HG03575 (cell line): ENCODE results near the gene LAMTOR1.

Source experiments
- ATAC-seq: cut with Tn5 transposase; IDR thresholded peaks from one replicate; pipeline ENCODE4 v1.9.1; 2021; ENCODE audit not compliant: unreplicated experiment, insufficient number of reproducible peaks, low FRiP score; ENCODE audit errors: extremely low read depth

LAMTOR1 gene

DNA sequence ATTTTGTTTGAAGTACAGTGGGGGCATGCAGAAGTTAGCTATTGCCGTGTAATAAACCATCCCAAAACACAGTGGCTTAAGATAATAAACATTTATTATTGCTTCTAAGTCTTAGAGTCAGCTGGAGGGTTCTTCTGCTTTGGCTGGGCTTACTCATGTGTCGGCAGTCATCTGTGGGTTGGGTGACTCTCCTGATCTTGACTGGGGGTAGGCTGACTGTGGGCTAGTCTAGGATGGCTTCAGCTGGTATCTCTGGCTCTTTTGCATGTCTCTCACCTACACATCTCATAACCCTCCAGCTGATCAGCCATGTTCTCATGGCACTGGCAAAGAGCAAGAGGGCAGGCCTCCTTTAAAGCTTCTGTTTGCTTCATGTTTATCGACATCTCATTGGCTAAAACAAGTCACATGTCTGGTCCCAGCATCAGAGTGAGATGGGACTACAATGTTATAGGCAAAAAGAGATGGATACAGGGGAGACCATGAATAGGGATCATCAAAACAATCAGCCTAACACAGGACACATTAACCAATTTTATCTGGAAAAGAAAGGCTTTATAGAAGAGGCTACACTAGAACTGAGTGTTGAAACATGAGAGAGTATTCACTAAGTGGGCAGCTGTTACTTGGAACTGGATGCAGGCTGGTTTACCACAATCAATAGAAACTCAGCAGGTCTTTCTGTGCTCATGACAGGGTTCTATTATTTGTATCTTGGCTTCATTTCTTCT is 17.3 kb downstream of the LAMTOR1 start:
- no peak for ATAC-seq

DNA sequence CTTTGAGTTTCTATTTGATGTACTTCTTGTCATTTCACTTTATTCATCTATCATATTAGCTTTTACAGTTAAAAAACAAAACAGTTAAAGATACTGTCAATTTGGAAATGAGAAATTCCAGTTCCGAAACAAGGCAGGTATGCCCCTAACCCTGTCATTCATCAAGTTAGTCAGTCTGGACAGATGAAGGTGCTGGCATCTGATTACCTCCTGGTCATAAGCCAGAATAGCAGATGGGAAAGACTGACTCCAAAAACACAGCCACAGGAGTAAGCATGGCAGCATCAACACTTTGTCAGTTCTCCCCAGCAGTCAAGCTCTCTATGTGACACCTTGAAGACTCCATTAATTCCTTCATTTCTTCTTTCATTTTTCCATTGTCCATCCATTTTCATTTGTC is 18.1 kb downstream of the LAMTOR1 start:
- ATAC-seq, result no peak

GRCh38 chr11:72084076-72084475 is 19.0 kb downstream of the LAMTOR1 start:
- no peak for ATAC-seq

DNA sequence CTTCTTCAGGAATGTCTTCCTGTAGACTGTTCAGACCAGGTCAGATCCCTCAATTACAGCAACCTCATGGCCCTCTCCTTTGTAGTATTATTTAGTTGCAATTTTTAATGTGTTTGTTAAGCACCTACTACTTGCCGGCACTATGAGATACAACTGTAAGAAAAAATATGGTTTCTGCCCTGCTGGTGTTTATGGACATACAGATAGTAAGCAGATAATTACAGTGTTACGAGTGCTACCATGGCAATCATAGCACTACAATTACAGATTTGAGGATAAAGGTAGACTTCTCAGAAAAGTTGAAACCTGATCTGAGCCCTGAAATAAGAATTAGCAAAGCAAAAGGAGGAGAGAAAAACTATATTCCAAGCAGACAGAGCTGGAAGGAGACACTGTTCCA is 19.7 kb downstream of the LAMTOR1 start:
- no peak for ATAC-seq

- no peak for ATAC-seq
Measured at GRCh38 chr11:72081821-72082453, 21.2 kb downstream of the LAMTOR1 start.

DNA sequence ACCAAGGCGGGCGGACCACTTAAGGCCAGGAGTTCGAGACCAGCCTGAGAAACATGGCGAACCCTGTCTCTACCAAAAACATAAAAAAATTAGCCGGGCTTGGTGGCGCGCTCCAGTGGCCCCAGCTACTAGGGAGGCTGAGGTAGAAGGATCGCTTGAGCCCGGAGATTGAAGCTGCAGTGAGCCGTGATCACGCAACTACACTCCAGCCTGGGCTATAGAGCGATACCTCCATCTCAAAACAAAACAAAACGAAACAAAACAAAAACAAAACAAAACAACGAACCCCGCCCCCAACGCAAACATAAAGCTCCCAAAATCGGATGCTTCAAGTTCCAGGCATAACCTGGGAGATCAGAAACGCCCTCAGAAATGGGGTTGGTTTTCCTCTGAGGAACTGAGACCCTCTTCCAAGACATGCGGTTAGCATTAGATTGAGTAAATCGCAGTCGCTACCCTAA is 21.9 kb downstream of the LAMTOR1 start:
- ATAC-seq, result no peak

GRCh38 chr11:72080326-72081183 is 22.5 kb downstream of the LAMTOR1 start, which contains the start of the genes LRRC51 and NUMA1:
Gene LRRC51, plus strand, starts transcription at chr11:72080850. Its CDS starts 8,234 bp downstream, at chr11:72089084.
Gene NUMA1, minus strand, starts transcription at chr11:72080542. Its CDS starts 44,599 bp downstream, at chr11:72035943.
- peak; percentile 81 for ATAC-seq

- ATAC-seq, result no peak
Measured at GRCh38 chr11:72079819-72080325, 23.2 kb downstream of the LAMTOR1 start.

DNA sequence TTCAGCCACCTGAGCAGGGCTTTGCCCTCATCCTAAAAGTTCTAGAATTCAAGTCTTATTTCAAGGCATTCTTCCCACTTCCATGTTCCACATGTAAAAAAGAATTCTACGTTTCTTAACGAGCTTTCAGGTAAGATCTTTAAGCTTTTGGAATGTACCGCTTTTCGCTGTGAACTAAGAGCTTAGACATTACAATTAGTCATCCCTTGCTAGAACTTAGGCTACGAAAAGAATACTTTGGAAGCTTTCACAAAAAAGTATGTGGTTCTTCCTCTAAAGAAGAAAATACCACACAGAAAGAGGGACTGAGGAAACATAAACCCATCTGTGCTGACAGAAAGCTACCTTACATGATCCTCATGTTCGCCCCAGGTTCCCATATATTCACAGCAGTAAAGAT is 24.6 kb downstream of the LAMTOR1 start:
- no peak for ATAC-seq

GRCh38 chr11:72075756-72076155 is 27.3 kb downstream of the LAMTOR1 start:
- ATAC-seq, result no peak

GRCh38 chr11:72075109-72075508 is 28.0 kb downstream of the LAMTOR1 start:
- no peak for ATAC-seq

DNA sequence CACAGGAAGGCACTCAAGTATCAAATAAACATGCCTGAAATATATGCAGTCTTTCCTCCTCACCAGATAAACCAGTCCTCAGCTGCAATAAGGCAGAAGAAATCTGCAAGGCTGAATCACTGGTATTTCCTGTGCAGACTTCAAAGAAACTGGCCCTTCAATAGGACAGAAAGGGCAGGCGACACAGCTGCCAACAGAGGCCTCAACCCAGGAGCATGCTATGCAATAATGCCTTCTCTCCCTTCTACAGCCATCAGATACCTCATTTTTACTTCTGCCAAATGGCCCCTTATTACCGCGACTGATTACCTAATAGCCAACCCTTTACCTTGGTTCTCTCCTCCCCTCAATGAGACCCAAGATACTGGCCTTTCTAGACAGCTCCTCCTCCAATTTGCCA is 30.7 kb downstream of the LAMTOR1 start:
- no peak for ATAC-seq

- ATAC-seq, result no peak
Measured at GRCh38 chr11:72070491-72070890, 32.6 kb downstream of the LAMTOR1 start.

- no peak for ATAC-seq
Measured at GRCh38 chr11:72069787-72070251, 33.3 kb downstream of the LAMTOR1 start.

DNA sequence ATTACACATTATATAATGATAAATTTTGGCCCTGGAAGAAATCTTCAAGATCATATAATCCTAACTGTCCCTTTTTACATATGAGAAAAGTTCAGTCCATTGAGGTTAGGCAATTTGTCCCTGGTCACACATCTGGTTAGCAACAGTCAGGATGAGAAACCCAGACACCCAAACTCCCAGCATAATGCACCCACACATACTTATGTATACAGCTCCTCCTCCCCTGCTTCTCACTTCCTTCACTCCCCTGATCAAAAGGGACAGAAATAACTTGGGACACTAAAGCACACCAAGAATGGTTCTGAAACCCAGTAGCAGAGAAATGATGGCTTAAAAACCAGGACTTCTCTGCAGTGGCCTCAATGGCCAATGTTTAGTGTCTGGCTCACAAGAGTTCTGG is 33.9 kb downstream of the LAMTOR1 start:
- no peak for ATAC-seq

DNA sequence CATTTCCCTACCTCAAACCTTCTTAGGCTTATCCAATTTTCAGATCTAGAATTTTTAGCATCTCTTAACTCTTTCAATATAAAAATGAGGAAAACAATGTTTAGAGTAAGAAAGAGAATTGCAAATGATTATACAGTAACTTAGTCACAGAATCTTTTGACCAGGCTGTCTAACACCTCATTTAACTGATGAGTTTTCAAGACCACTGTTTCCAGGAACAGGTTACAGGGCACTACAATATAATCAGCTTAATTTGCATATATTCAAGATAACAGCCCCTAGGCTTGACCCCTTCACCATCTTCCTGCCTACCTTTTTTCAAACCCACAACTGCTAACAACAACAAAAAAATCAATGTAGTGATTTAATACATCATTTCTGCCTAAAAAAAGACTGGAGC is 35.4 kb downstream of the LAMTOR1 start:
- ATAC-seq, result no peak

- ATAC-seq, result no peak
Measured at GRCh38 chr11:72067266-72067665, 35.8 kb downstream of the LAMTOR1 start.

DNA sequence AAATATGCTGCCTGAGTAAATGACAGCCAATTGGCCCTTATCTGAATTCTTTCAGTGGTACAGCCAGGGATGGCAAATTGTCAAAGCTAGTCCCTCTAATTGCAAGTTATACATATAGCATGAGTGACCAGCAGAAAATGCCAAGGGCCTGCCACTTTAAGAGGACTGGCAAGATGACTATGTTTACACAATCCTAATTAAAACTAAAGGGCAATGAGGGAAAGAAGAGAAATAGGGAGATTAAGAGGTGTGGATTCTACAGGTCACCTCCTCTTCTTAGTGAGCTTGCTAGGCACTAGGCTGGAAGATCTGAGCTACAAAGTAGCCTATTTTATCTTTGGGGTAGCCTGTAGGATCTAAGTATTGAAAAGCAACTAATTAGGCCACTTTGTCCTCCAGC is 36.2 kb downstream of the LAMTOR1 start:
- no peak for ATAC-seq

DNA sequence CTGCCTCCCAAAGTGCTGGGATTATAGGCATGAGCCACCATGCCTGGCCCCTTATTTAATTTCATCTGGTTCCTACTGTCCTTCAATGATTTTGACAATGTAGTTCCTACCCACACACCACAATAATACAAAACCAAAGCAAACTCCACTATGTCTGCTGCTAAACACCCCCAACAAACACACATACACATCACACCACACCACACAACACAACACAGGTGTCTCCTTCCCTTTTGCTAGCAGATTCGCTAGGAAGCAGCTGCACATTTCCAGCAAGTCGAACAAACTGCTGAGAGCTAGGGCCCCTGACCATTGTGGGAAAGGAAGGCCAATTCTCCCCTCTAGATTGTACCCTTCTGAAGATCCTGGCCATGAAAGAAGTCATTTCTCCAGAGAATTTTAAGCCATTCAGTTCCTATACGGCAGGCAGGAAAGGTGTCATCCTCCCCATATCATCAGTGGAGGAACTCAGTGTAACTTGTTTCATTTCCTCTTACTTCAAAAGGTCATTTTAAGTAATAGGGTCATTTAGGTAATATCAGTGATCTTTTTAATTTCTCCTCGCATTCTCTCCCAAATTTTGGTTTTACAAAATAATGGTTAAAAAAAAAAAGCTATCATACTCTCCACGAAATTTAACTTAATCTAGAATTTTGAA is 41.2 kb downstream of the LAMTOR1 start:
- ATAC-seq, result no peak
